Measurements from ENCODE around the gene MFNG. TPM values are rescaled to one million over a fixed set of nuclear protein-coding genes. Genes with fewer than 3 reads are reported as not detected.

The MFNG gene
- total and polyA plus RNA-seq, 8 donors: 1.5 to 10.5 (median 4.4) TPM

GRCh38 chr22:37493979-37494378 is 7.8 kb upstream of the MFNG start:
- no peak for ATAC-seq

DNA sequence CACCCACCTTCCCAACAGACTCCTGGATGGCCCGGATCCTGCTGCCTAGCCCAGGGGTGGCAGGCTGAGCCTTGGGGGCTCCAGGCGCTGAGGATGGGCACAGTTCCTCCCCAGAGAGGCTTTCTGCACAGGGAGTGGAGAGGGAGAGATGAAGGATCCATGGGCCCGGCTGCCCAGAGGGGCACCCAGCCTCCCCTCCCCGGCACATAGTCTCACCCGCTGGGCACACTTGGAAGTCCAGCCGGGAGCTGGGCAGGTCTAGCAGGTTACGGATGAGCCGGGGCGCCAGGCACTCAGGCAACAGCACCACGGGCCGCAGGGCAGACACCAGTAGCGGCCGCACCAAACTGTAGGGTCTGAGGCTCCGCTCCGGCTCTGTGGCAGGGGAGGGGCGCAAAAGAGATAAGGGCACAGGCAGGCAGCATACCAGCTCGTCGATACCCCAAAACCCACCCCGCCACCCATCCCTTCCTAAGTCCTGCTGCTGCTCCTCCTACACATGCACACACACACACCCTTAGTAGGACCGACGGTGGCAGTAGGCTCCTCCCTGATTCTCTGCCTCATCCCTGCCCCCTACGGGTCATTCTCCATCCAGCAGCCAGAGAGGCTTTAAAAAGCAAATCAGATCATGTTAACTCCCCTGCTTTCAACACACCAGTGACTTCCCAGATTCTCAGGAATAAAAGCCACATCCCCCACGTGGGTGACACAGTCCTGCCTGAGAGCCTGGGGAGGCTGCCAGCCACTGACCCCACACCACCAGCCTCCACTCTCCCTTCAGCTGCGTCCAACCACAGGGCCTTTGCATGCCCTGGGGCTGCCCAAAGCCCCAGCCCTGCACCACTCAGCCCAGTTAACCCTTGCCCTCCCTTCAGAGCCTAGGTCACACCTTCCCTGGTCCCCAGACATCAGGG is 6.5 kb upstream of the MFNG start:
- ATAC-seq: peak in 3 of 4 donors; percentile 9 to 43 (median 18)
- FAIRE-seq: no peak
- TF ChIP-seq, protein P1, sequence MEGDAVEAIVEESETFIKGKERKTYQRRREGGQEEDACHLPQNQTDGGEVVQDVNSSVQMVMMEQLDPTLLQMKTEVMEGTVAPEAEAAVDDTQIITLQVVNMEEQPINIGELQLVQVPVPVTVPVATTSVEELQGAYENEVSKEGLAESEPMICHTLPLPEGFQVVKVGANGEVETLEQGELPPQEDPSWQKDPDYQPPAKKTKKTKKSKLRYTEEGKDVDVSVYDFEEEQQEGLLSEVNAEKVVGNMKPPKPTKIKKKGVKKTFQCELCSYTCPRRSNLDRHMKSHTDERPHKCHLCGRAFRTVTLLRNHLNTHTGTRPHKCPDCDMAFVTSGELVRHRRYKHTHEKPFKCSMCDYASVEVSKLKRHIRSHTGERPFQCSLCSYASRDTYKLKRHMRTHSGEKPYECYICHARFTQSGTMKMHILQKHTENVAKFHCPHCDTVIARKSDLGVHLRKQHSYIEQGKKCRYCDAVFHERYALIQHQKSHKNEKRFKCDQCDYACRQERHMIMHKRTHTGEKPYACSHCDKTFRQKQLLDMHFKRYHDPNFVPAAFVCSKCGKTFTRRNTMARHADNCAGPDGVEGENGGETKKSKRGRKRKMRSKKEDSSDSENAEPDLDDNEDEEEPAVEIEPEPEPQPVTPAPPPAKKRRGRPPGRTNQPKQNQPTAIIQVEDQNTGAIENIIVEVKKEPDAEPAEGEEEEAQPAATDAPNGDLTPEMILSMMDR (IDR thresholded peaks at IDR 0.05): no peak
- intact Hi-C loops (cut with DNase I): no loop called here
- Histone ChIP-seq H3K4me1 (no peaks in the 10 kb centered on the region), H3K9me3 (no peaks in the 10 kb centered on the region), H3K27ac (no peak overlapping the region), H3K27me3 (no peaks in the 10 kb centered on the region), H3K36me3 (peaks cover 0 to 3% (median 0%) of the 10 kb centered on the region in 3 donors), H3K4me3 (no peak overlapping the region)
- DNase-seq: peak in 2 of 6 donors; percentile 22 to 66
- 74 to 81% methylated on average over 13 to 24 of the region's 24 CpGs for WGBS, 2 donors

More at GRCh38 chr22:37493979-37494378, 7.8 kb upstream of the MFNG start:
- Histone ChIP-seq H3K27me3 (no peaks in the 10 kb centered on the region), H3K27ac (no peak overlapping the region), H3K36me3 (peaks cover 0 to 3% (median 0%) of the 10 kb centered on the region in 3 donors), H3K9me3 (no peaks in the 10 kb centered on the region), H3K4me1 (peaks cover 0 to 2% (median 0%) of the 10 kb centered on the region in 3 donors), H3K4me3 (no peak overlapping the region)
- WGBS, 2 donors: 93 to 97% methylated on average over 10 of the region's 10 CpGs
- TF ChIP-seq, protein P1 (IDR thresholded peaks at IDR 0.05): no peak
- DNase-seq (peak in 1 of 6 donors; percentile 66), FAIRE-seq (no peak)
- intact Hi-C loops (cut with DNase I): no loop called here

DNA sequence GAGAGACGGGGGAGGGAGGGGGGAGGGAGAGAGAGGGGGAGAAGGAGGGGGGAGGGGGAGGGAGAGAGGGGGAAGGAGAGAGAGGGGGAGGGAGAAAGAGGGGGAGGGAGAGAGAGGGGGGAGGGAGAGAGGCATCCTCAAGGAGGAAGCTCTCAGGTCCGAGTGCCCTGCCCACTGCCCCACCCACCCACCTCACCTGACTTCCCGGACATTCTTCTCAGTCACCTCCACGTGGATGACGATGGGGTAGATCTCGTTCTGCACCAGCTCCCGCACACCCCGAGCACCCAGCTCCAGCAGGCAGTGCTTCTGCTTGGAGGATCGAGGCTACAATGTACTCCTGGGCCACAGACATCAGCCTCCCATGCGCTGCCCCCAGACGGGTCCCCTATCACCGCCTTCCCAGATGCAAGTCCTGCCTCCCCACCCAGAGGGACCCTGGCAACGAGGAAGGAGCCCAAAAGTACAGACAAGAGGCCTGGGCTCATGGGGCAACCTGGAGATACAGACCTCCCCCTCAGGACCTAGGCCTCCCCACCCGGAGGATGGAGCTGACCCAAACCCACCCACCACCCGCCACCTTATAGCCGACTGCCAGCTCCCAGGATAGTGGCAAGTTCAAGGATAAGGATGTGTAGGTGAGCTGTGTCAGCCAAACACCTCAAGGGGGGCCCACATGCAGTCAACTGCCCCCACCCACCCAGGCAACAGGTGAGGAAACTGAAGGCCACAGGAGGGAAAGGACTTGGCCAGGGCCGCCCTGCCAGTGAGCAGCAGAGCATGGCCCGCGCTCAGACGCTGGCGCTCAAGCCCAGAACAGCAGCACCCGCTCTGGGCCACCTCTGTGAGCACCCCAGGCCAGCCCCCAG is 5.6 kb upstream of the MFNG start:
- 91 to 94% methylated on average over 21 of the region's 22 CpGs for WGBS, 2 donors
- Histone ChIP-seq H3K4me3 (no peak overlapping the region), H3K4me1 (no peaks in the 10 kb centered on the region), H3K27me3 (no peaks in the 10 kb centered on the region), H3K27ac (no peak overlapping the region), H3K36me3 (peaks cover 0 to 3% (median 0%) of the 10 kb centered on the region in 3 donors), H3K9me3 (no peaks in the 10 kb centered on the region)
- ATAC-seq (no peak), FAIRE-seq (no peak), DNase-seq (peak in 2 of 6 donors; percentile 30 to 61)
- TF ChIP-seq, protein P1 (IDR thresholded peaks at IDR 0.05): no peak
- intact Hi-C loops (cut with DNase I): no loop called here

DNA sequence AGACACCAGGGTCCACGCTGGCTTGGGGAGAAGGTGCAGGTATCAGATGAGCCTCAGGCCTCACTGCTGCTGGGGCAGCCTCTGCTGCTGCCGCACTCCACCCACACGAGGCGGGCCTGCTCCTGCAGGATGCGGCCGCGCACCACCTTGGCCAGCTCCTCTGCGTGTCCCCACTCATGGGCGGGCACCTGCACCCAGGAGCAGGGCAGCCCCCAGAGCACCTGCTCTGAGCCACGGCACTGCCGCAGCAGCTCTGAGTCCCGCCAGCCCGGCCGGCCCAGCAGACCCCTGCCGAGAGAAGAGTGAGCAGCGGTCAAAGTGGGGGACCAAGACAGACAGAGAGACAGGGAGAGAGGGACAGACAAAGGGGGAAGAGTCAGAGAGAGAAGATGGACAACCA is 4.9 kb upstream of the MFNG start:
- peak in 2 of 6 donors; percentile 19 to 68 for DNase-seq
- 94 to 95% methylated on average over 14 to 16 of the region's 16 CpGs for WGBS, 2 donors
- H3K27me3 ChIP-seq: no peaks in the 10 kb centered on the region
- no peak for FAIRE-seq
- H3K4me1 ChIP-seq: no peaks in the 10 kb centered on the region
- H3K27ac ChIP-seq: no peak overlapping the region
- TF ChIP-seq, protein P1 (IDR thresholded peaks at IDR 0.05): no peak
- ATAC-seq: no peak
- intact Hi-C loops (cut with DNase I): no loop called here
- peaks cover 0 to 3% (median 0%) of the 10 kb centered on the region in 3 donors for H3K36me3 ChIP-seq
- no peak overlapping the region for H3K4me3 ChIP-seq
- H3K9me3 ChIP-seq: no peaks in the 10 kb centered on the region

All from pancreas (tissue), 10 donors.